ENCODE measurements around the gene FSIP2. TPM values are rescaled to one million over a fixed set of nuclear protein-coding genes. Genes with fewer than 3 reads are reported as not detected.

FSIP2 gene
- total RNA-seq, 3 donors from 2014 or later (not counting 1 experiment from before 2014, with no cell fraction given), result 0.79 to 1.5 (median 0.95) TPM

- Mint-ChIP-seq H3K4me3 (no peak overlapping the region), H3K27ac (no peak overlapping the region), H3K4me1 (no peaks in the 10 kb centered on the region), H3K27me3 (ENCODE audit: low read depth in 2 of 2) (no peaks in the 10 kb centered on the region), H3K9me3 (peaks cover 10% of the 10 kb centered on the region in 2 donors), H3K36me3 (peaks cover 20% of the 10 kb centered on the region)
- Histone ChIP-seq H3K9me3 (ENCODE audit: control insufficient read depth, insufficient read depth, low read length) (peaks cover 10% of the 10 kb centered on the region), H3K27me3 (ENCODE audit: control insufficient read depth, insufficient read depth, low read length) (no peaks in the 10 kb centered on the region), H3K27ac (ENCODE audit: low read length) (no peak overlapping the region), H3K4me1 (ENCODE audit: control insufficient read depth, insufficient read depth, low read length) (no peaks in the 10 kb centered on the region), H3K36me3 (ENCODE audit: control insufficient read depth, insufficient read depth, low read length) (no peaks in the 10 kb centered on the region), H3K4me3 (ENCODE audit: low read length) (no peak overlapping the region)
- no peak for DNase-seq
- intact Hi-C loops (cut with micrococcal nuclease), result no loop called here
- ATAC-seq, result no peak
- TF ChIP-seq, protein P1, sequence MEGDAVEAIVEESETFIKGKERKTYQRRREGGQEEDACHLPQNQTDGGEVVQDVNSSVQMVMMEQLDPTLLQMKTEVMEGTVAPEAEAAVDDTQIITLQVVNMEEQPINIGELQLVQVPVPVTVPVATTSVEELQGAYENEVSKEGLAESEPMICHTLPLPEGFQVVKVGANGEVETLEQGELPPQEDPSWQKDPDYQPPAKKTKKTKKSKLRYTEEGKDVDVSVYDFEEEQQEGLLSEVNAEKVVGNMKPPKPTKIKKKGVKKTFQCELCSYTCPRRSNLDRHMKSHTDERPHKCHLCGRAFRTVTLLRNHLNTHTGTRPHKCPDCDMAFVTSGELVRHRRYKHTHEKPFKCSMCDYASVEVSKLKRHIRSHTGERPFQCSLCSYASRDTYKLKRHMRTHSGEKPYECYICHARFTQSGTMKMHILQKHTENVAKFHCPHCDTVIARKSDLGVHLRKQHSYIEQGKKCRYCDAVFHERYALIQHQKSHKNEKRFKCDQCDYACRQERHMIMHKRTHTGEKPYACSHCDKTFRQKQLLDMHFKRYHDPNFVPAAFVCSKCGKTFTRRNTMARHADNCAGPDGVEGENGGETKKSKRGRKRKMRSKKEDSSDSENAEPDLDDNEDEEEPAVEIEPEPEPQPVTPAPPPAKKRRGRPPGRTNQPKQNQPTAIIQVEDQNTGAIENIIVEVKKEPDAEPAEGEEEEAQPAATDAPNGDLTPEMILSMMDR (IDR thresholded peaks at IDR 0.05), result no peak
- 86% methylated on average over 7 of the region's 8 CpGs for WGBS (ENCODE audit: insufficient coverage)
These were observed 97.4 kb downstream of the FSIP2 start for GRCh38 chr2:185835974-185836373.

DNA sequence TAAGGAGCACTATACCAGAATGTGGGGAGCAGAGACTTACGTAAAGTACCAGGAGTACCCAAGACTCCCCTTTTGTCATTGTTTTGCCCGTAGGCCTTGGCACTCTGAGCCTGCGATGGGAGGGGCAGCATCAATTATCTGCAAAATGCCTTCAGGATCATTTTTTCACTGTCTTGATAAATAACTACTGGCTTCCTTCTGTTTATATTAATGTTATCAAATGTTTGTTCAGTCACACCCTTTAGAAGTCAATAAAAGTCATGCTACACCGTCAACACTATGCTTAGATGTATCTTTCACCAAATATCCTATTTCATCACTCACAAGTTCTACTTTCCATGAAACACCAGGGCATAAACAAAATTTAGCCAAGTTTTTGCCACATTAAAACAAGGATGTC, 116.3 kb downstream of the FSIP2 start:
- ATAC-seq (no peak), DNase-seq (no peak)
- no peaks in the 10 kb centered on the region for H3K4me1 ChIP-seq (ENCODE audit: control insufficient read depth, insufficient read depth, low read length)
- no peak overlapping the region for H3K27ac ChIP-seq (ENCODE audit: low read length)
- Mint-ChIP-seq H3K36me3 (peaks cover 4% of the 10 kb centered on the region), H3K4me1 (no peaks in the 10 kb centered on the region), H3K4me3 (no peak overlapping the region), H3K27me3 (ENCODE audit: low read depth in 2 of 2) (no peaks in the 10 kb centered on the region), H3K27ac (no peak overlapping the region), H3K9me3 (peaks cover 10 to 22% of the 10 kb centered on the region in 2 donors)
- 89% methylated on average over 4 of the region's 4 CpGs for WGBS (ENCODE audit: insufficient coverage)
- no peaks in the 10 kb centered on the region for H3K36me3 ChIP-seq (ENCODE audit: control insufficient read depth, insufficient read depth, low read length)
- H3K9me3 ChIP-seq (ENCODE audit: control insufficient read depth, insufficient read depth, low read length), result peaks cover 7% of the 10 kb centered on the region
- intact Hi-C loops (cut with micrococcal nuclease), result no loop called here
- TF ChIP-seq, protein P1 (IDR thresholded peaks at IDR 0.05), result no peak
- H3K27me3 ChIP-seq (ENCODE audit: control insufficient read depth, insufficient read depth, low read length), result no peaks in the 10 kb centered on the region
- no peak overlapping the region for H3K4me3 ChIP-seq (ENCODE audit: low read length)

- H3K27me3 Mint-ChIP-seq (ENCODE audit: low read depth in 2 of 2), result no peaks in the 10 kb centered on the region
- H3K36me3 ChIP-seq (ENCODE audit: control insufficient read depth, insufficient read depth, low read length), result no peaks in the 10 kb centered on the region
- no peak overlapping the region for H3K4me3 Mint-ChIP-seq
- no peak for DNase-seq
- peaks cover 7 to 12% of the 10 kb centered on the region in 2 donors for H3K9me3 Mint-ChIP-seq
- H3K9me3 ChIP-seq (ENCODE audit: control insufficient read depth, insufficient read depth, low read length), result peaks cover 7% of the 10 kb centered on the region
- no peak overlapping the region for H3K27ac Mint-ChIP-seq
- no peak overlapping the region for H3K4me3 ChIP-seq (ENCODE audit: low read length)
- TF ChIP-seq, protein P1 (IDR thresholded peaks at IDR 0.05), result no peak
- H3K4me1 Mint-ChIP-seq, result no peaks in the 10 kb centered on the region
- H3K27ac ChIP-seq (ENCODE audit: low read length), result no peak overlapping the region
- H3K4me1 ChIP-seq (ENCODE audit: control insufficient read depth, insufficient read depth, low read length), result no peaks in the 10 kb centered on the region
- H3K27me3 ChIP-seq (ENCODE audit: control insufficient read depth, insufficient read depth, low read length), result no peaks in the 10 kb centered on the region
- intact Hi-C loops (cut with micrococcal nuclease), result no loop called here
- no peak for ATAC-seq
- no peaks in the 10 kb centered on the region for H3K36me3 Mint-ChIP-seq
These were observed 119.1 kb downstream of the FSIP2 start for GRCh38 chr2:185857691-185858090.

DNA sequence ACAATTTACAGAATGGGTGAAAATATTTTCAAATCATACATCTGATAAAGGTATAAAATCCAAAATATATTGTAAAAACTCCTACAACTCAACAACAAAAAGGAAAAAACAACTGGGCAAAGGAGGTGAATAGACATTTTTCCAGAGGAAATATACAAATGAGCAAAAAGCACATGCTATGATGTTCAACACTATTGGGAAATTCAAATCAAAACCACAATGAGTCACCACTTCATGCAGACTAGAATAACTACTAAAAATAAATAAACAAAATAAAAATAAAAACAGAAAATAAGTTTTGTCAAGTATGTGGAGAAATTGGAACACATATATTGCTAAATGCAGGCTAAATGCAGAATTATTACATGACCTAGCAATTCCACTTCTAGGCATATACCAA, 120.9 kb downstream of the FSIP2 start:
- Histone ChIP-seq H3K4me3 (ENCODE audit: low read length) (no peak overlapping the region), H3K27ac (ENCODE audit: low read length) (no peak overlapping the region), H3K36me3 (ENCODE audit: control insufficient read depth, insufficient read depth, low read length) (no peaks in the 10 kb centered on the region), H3K9me3 (ENCODE audit: control insufficient read depth, insufficient read depth, low read length) (peaks cover 7% of the 10 kb centered on the region), H3K27me3 (ENCODE audit: control insufficient read depth, insufficient read depth, low read length) (no peaks in the 10 kb centered on the region), H3K4me1 (ENCODE audit: control insufficient read depth, insufficient read depth, low read length) (no peaks in the 10 kb centered on the region)
- DNase-seq (no peak), ATAC-seq (no peak)
- Mint-ChIP-seq H3K27ac (no peak overlapping the region), H3K27me3 (ENCODE audit: low read depth in 2 of 2) (no peaks in the 10 kb centered on the region), H3K4me1 (no peaks in the 10 kb centered on the region), H3K9me3 (peaks cover 9 to 22% of the 10 kb centered on the region in 2 donors), H3K4me3 (no peak overlapping the region), H3K36me3 (peaks cover 7% of the 10 kb centered on the region)
- intact Hi-C loops (cut with micrococcal nuclease), result no loop called here
- TF ChIP-seq, protein P1 (IDR thresholded peaks at IDR 0.05), result no peak

All from natural killer cell (primary cell).